NCI-H2107 treated with DMSO at 0.1 percent for 48 hours (cell line): ENCODE results near the gene ANKZF1.

ENCODE experiments used
- DNase-seq: peaks from one replicate; lab custom pipeline; 2025; ENCODE audit not compliant: unreplicated experiment; lab: John Stamatoyannopoulos, UW

The ANKZF1 gene

DNA sequence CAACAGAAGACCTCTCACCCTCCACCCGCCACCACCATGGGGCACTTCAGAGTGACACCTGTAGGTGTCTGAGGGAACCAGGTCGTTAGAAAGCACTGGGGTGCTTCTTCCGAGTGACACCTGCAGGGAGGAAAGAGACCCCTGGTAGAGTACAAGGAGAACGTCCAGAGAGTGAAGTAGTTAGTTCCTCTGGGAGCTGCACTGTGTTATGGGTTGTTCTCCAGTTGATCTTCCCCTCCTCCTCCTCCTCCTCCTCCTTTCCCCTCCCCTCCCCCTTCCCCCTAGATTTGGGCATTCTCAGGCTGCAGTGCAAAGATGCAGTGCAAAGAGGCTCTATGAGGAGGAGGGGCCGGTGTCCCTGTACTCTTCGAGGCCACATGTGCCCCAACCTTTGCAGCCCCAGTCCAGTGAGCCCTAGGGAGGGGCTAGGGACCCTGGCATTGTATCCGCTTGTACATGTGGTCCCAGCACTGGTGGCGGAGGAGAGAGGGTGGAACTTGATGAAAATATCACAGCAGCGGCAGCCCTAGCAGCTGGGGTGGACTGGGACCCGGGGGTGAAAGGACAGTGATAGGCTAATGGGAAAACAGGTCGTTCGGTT lies 50.4 kb downstream of the ANKZF1 start:
- no peak for DNase-seq

DNA sequence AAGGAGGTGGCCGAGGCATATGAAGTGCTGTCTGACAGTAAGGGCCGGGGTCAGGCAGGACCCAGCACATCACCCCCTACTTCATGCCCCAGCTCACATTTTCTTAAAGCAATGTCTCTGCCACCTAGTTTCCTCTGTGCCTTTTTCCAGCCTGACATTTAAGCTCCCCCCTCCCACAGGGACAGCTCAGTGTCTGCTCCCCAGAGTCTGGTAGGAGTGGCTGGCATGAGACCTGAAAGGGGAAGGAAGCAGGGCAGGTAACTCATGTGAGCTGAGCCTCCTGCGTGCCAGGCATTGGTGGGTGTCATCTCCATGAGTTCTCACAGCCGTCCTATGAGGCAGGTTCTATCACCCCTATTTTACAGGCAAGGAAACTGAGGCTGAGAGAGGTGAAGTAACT lies 51.0 kb downstream of the ANKZF1 start:
- no peak for DNase-seq

DNA sequence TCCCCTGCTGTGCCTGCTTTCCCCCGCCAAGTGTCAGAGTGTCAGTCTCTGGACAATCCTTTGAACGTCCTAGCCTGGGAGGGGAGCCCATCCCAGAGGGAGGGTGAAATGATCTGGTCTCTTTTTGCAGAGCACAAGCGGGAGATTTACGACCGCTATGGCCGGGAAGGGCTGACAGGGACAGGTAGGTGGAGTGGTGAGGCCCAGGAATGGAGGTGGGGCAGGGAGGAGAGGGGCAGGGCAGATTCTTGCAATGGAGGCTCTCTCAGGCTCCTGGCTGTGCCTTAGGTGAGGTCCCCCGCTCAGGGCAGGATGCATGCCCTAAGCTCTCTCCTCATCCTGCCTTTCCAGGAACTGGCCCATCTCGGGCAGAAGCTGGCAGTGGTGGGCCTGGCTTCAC lies 52.0 kb downstream of the ANKZF1 start:
- no peak for DNase-seq

DNA sequence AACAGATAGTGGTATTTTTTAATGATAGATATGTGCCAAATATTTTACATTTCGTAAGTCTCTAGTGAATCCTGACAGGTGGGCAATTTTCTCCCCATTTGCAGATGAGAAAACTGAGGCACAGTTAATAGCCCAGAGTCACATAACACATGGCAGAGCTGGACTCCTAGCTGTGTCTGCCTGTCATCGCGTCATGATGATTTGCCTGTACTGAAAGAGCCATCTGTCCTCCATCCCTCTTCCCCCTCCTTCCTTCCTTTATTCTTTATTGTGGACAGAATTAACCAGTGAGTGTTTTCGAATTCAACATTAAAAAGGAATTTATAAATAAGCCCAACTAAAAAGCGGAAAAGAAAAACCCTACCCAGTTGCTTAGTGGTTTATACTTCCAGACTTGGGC lies 52.8 kb downstream of the ANKZF1 start:
- no peak for DNase-seq

DNA sequence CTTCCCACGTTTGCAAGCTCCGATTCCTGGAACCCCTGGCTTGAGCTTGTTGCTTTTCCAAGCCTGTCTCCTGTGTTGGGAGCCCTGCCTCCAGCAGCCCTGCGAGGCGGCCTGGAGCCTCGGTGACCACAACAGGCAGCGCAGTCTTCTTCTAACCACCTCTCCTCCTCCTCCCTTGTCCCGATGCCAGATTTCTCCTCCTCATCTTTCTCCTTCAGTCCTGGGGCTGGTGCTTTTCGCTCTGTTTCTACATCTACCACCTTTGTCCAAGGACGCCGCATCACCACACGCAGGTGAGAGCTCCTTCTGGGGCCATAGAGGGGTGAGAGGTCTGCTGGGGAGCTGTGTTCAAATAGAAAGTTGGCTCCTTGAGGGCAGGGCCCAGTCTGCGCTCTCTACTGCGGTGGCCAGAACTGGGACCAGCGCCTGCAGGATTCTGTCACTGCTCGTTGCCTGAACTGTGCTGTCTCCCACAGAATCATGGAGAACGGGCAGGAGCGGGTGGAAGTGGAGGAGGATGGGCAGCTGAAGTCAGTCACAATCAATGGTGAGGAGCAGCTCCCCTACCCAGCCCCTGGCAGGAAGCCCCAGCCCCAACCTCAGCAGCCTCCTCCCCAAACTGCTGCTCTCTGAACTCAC lies 53.5 kb downstream of the ANKZF1 start:
- DNase-seq, result no peak

DNA sequence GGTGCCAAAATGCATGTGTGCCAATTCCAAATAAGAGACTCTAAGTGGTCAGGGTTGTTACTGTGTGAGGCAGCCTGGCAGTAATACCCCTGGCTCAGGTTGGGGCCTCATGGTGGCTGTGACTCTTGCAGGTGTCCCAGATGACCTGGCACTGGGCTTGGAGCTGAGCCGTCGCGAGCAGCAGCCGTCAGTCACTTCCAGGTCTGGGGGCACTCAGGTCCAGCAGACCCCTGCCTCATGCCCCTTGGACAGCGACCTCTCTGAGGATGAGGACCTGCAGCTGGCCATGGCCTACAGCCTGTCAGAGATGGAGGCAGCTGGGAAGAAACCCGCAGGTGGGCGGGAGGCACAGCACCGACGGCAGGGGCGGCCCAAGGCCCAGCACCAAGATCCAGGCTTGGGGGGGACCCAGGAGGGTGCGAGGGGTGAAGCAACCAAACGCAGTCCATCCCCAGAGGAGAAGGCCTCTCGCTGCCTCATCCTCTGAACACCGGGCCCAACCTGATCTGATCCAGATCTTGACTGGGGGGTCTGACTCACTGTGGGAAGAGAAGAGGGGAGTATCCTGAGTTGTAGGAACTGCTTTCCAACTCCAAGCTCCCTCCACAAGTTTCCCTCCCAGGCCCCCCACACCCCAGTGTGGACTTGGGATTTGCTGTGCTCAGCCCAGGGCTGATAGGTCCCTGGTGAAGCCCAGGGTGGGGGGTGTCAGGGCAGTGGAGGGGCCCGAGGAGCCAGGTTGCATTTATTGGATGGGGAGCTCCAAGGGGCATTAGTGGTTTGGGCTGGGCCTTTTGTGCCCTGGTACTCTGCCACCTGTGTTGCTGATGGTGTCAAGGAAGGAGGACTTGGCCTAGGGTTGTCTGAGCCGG lies 55.1 kb downstream of the ANKZF1 start:
- DNase-seq, result no peak

DNA sequence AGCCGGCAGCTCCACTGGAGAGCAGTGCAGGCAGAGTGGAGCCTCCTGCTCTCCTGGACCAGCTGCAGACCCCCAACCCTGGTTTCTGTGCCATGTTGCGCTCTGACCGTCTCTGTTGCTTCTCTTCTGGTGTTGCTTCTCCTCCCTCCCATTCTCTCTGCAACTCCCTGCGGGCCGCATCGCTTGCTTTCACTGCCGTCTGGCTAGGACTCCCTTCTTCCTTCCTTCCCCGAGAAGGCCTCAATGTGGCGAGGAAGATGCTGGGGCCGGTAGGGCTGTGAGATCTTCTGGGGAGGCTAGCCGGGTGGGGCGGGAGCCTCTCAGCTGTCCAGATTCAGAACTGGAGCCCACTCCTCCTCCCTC lies 55.7 kb downstream of the ANKZF1 start:
- no peak for DNase-seq

DNA sequence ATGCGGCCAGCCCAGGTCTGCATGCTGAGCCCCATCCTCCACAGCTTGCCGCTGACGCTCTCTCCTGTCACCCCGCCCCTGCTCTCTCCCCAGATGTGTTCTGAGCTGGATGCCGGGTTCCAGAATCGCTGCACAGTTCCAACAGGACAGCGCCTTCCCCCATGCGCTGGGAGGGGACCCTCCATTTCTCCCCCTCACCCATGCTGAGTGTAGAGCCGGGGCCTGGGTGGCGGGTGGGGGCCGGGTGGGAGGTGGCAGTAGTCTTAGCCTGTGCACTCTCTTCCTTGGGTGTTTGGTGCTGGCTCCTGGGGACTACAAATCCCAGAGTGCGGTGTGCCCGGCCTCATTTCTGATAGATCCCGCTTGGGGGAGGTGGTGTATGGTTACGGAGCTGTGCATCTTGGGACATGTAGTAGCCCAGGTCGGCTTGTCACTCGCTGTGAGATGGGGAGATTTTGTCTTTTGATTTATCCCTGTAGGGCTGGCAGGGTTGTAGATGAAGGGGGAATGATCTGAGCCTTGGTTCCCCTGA lies 56.4 kb downstream of the ANKZF1 start:
- DNase-seq, result no peak
